ENCODE data around the gene ISLR.

The ISLR gene

DNA sequence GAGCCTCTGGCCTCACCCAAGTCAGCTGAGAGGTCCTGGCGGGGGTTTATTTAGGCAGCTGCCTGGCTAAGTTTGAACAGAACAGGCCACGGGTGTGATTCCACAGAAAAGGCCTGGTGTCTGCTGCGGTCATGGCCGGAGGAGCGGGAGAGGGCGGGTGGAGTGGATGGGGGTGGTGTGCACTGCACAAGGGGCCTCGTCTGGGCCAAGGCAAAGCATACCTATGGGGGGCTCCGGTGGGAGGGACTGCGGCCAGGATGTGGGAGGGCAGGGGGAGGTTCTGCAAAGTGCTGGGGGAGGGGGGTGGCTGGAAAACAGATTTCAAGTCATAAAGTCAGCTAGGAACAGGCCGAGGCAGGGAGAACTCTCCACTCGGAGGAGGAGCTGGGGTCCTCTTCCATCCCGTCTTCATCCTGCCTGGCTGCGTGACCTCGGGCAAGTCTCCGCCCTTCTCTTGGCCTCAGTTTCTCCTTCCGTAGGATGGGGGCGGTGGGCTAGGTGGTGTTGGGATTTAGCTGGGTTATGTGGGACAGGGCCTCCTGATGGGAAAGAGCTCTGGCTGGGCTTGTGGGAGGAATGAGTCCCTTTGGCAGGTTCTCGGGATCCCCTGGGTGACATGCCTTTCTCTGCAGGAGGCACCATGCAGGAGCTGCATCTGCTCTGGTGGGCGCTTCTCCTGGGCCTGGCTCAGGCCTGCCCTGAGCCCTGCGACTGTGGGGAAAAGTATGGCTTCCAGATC is 878 bp downstream of the ISLR start:
- no peak for DNase-seq

DNA sequence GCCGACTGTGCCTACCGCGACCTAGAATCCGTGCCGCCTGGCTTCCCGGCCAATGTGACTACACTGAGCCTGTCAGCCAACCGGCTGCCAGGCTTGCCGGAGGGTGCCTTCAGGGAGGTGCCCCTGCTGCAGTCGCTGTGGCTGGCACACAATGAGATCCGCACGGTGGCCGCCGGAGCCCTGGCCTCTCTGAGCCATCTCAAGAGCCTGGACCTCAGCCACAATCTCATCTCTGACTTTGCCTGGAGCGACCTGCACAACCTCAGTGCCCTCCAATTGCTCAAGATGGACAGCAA is 1.4 kb downstream of the ISLR start:
- no peak for DNase-seq

DNA sequence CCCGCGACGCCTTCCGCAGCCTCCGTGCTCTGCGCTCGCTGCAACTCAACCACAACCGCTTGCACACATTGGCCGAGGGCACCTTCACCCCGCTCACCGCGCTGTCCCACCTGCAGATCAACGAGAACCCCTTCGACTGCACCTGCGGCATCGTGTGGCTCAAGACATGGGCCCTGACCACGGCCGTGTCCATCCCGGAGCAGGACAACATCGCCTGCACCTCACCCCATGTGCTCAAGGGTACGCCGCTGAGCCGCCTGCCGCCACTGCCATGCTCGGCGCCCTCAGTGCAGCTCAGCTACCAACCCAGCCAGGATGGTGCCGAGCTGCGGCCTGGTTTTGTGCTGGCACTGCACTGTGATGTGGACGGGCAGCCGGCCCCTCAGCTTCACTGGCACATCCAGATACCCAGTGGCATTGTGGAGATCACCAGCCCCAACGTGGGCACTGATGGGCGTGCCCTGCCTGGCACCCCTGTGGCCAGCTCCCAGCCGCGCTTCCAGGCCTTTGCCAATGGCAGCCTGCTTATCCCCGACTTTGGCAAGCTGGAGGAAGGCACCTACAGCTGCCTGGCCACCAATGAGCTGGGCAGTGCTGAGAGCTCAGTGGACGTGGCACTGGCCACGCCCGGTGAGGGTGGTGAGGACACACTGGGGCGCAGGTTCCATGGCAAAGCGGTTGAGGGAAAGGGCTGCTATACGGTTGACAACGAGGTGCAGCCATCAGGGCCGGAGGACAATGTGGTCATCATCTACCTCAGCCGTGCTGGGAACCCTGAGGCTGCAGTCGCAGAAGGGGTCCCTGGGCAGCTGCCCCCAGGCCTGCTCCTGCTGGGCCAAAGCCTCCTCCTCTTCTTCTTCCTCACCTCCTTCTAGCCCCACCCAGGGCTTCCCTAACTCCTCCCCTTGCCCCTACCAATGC is 2.0 kb downstream of the ISLR start:
- no peak for DNase-seq

DNA sequence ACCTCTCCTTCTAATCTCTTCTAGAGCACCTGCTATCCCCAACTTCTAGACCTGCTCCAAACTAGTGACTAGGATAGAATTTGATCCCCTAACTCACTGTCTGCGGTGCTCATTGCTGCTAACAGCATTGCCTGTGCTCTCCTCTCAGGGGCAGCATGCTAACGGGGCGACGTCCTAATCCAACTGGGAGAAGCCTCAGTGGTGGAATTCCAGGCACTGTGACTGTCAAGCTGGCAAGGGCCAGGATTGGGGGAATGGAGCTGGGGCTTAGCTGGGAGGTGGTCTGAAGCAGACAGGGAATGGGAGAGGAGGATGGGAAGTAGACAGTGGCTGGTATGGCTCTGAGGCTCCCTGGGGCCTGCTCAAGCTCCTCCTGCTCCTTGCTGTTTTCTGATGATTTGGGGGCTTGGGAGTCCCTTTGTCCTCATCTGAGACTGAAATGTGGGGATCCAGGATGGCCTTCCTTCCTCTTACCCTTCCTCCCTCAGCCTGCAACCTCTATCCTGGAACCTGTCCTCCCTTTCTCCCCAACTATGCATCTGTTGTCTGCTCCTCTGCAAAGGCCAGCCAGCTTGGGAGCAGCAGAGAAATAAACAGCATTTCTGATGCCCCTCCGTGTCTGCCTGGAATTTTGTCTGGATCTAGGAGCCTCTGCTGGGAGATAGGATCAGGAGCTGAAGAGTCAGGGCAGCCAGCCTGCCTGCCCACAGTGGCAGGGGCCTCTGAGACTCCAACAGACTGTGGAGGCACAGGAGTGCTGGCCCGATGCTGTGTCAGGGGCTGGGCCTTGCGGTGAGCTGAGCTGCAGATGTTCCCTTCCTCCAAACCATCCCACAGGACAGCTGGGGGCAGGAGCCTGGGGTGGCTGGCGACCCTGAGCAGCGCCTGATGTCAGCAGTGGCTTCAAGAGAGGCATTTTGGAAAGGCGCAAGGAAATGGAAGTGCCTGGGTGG is 3.0 kb downstream of the ISLR start:
- no peak for DNase-seq

DNA sequence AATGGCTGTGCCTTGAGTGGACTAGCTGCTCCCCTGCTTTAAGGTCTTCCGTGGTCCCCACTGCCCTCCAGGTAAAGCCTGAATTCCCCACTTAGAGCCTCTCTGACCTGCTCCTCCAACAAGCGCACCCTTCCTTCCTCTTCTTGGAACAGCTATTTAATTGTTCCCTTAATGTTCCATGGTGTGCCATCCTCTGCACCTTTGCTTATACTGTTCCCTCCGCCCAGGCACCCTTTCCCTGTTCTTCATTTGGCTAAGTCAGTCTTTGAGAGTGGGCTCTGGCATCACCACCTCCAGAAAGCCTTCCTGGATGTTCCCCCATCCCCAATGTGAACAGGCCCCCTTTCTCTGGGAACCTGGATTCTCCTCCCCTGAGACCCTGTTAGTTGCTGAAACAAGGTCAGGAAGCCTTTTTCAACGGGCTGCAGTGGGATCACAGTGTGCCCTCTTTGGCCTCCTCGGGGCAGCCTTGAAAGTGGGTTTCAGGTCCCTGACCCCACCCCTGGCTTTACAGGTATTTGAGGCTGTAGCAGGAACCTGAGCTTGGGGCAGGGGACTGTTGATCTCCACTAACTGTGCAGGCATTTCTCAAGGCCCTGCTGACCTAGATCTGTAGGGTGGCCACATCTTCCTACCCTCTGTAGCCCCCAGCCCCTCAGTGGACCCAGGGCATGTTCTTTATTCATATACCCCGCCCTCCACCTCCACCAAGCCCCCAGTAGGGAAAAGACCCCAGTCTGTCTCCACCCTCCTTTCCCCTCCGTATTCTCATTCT is 5.0 kb downstream of the ISLR start:
- no peak for DNase-seq

DNA sequence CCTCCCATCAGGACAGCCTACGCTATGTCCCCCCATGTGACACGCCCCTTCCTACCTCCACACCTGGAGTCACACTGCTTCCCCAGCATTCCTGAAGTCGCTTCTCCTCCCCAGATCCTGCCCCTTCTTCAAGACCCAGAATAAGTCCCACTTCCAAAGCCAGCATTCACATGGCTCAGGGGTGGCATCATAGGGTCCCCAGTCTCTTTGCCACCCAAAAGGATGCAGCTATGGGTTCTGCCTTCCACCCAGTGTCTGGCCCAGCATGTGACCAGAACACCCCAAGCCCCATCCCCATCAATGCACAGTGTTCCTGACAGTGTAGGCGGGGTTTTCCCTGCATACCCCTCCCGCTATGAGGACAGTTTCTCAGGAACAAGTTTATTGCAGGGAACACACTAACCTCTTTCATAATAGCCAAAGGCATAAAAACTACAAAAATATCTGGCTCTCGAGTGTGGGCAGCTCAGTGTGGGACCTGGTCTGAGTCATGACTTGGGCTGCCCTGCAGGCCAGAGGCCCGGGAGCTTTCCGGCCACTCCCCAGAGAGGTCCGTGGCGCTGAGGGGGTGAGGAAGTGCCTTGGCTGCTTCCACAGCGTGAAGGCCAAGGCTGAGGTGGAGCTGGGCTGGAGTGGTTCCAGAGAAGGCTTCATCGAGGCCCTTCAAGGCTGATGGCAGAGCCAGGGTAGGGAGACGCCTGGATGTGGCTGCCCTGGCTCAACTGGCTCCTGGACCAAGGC is 5.8 kb downstream of the ISLR start:
- DNase-seq = no peak

DNA sequence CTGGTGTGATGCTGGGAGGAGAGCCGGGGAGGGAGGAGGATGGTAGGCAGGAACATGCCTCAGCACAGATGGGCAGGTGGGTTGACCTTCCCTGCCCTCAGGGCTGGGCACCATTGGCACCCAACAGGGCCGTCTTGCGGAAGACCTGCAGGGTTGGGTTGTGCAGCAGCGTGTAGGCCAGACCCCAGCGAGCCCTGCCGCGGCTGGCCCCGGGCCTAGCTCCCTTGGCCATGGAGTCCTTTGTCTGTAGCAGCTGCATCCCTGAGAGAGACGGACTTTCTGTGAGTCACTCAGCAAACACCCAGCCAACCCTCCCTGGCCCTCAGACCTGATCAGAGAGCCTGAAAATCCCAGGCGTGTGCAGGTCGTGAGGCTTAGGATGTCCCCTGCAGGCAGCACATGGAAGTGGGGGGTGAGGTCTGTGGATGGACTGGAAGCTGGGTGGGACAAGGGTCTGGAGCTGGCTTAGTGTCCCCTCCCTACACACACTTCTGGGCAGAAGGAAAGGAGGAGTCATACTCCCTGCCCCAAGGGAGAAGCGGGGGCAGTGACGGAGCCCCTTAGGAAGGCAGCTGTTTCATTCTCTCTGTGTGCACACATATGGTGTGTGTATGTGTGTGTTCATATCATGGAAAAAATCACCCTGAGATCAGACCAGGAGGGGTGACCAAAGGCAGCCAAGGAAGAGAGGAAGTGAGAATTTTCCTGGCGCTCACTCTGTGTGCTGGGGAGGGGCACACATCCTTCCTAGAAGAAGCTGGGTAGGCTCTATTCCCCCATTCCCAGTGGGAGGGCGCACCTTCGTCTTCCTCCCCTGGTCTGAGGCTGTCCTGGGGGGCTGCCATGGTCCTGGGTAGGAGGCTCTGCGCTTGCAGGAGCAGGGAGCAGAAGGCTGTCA is 6.7 kb downstream of the ISLR start:
- DNase-seq = no peak

DNA sequence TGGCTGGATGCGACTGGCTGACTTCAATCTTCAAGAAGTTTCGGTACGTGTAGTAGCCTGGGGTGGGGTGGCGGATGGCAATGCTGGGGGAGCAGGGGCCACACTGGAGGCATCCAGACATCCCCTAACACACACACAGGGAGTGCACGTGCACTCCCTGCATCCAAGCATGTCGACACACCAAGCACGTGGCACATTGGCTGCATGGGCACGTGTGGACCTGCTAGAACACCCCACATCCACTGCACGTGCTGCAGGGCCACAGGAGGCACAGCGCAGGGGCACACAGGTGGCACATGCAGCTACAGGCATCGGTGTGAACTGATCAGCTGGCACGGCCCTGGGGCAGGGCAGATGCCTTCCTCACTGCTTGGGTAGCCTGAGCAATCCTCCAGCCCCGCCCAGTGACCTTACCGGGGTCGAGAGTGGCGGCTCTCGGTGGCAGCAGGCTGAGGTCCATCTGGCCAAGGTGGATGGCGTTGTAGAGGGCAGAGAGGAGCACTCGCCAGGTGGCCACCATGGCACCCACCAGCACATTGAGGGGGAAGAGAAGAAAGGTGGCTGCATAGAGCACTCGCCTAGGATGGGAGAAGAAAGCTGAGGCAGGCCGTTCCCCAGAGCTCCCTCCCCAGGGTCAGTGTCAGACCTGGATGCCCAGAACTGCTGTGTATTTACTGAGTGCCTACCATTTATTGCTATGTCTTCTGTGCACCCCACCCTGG is 7.5 kb downstream of the ISLR start:
- DNase-seq = no peak

DNA sequence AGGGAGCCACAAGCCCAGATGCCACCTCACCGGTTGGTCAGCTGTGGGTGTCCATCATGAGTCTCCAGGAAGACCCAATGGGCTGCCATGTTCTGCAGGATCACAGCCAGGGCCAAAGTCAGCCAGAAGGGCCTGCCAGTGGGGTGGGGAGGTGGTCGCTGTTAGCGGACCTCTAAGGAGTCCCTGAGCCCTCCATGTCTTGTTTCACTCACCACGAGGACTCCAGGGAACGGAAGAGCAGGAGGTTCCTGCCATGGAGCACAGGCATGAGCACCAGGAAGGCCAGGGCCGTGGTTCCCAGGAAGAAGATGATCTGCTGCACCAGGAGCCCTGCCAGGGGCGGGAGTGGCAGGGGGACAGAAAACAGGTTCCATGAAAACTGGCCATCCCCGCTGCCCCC is 8.6 kb downstream of the ISLR start:
- no peak for DNase-seq

DNA sequence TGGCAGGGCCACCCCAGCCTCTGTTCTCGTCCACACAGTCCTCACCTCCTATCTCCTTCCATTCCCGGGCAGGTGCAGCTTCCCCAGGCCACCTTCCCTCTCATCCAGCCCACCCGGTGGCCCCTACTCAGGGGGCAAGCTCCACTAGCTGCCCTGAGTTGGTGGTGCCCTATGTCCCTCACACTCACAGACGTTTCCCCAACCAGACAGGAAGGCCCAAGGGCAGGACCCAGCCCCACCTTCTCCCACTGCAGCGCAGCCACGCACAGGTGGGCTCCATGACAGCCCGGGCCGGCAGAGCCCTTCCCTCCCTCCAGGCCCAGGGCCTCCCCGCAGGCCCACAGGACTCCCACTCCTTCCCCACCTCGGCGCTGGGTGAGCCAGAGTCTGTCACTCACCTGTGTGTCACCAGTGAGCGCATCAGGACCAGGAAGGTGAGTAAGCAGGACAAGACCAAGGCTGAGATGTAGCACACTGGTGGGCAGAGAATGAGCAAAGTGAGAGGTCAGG is 11.1 kb downstream of the ISLR start:
- DNase-seq = no peak

DNA sequence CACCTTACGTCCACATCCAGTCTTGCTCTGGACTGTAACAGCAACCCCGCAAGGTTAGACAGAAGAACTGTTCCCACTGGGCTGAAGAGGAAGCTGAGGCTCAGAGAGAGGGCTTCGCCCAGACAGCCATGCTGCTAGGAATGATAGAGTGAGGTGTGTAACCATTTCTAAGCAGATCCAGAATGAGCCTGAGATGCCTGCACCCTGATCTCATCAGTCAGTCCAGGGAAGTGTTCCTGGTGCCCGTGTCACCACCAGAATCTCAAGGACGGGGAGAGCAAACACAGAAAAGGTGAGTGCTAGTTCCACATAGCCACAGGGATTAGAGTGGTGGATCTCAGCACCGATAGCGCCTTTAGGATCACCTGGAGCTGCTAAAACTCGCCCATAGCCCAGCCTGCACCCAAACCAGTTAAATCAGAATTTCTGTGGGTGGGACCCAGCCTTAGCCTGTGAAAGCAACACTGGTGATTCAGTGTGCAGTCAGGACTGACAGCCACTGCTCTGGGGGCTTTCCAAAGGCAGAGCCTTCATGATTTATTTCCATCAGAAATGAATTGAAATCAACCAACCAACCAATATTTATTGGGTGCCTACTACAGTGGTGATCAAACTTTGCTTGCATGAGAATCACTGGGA is 12.3 kb downstream of the ISLR start:
- no peak for DNase-seq

DNA sequence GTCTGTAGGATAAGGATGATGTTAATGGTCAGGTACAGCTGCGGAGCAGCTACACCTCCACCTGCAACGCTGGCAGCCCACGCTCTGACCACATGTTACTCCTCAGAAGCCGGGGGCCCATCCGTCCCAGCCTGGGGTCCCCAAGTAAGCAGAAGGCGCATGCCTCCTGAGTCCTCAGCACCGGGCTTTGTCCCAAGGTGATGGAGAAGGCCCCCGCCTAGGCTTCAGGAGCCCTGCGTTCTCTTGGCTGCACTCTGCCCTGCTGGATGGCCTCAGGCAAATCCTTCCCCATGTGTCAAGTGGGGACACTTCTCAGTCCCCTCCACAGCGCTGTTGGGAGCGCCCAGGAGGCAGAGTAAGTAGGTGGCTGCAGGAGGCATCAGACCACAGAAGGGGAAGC is 14.7 kb downstream of the ISLR start:
- DNase-seq = no peak

DNA sequence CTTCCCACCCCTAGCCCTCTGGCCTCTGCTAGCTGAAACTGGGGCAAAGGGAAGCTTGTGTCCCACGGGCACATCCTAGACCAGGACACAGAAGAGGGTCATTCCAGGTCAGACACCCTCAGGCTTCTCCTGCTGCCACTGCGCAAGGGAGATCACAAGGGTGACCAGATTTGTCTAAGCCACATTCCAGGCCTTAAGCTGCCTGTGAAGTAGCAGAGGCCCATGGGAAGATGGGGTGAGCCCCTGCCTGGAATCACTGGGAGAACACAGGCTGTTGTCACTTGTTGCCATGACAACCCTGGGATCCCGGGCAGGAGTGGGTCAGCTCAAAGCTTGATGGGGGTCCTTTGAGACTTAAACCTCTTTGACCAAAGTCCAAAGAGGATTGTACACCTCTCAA is 18.3 kb downstream of the ISLR start:
- no peak for DNase-seq

DNA sequence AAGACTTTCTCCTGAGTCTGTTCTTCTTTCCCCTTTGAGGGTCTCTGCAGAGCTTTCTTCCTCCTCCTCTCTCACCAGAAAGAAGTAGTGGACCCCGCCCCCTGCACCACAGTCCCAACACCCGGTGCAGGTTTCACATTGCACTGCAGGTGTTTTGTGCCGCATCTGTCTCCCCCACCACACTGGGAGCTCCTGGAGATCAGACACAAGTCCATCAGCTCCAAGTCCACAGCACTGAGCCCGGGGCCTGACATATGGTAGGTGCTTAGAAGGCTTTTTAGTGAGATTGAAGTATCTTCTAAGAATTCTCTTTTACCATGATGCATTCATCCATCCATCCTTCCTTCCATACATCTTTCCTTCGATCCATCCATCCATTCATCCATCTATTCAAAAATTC is 19.2 kb downstream of the ISLR start:
- DNase-seq = no peak

DNA sequence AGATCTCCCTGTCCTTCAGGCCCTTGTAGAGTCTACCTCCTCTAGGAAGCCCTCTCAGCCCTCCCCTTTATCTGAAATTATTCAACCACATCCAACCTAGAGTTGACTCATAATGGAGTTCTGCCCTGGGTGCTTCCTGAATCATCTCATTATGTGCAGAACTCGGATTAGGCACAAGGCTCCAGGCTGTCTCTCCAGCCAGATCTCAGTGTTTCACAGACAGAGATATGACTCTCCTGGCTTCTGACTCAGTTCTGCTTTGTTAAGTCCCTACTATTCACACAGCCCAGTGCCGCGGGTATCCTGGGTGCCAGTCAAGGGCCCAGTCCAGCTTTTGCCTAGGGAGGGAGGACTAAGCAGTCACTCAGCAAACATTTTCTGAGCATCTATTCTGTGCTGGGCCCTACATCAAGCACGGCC is 19.8 kb downstream of the ISLR start:
- DNase-seq = no peak

DNA sequence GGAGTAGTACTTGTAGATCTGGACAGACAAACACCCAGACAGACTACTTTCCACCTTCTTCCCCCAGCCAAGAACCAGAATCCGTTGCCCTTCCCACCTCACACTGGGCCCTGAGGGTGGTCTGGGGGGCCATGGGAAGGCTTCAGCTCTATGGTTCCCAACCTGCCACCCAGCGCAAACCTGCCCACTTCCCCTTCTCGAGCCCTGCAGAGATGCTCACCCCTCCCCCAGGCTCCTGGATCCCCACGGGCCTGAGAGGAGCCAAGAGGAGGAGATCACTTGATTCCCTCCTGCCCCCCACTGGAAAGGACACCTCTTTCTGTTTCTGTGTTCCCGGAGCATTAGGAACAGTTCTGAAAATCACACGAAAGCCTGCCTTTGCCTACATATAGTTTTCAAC is 20.4 kb downstream of the ISLR start:
- no peak for DNase-seq

DNA sequence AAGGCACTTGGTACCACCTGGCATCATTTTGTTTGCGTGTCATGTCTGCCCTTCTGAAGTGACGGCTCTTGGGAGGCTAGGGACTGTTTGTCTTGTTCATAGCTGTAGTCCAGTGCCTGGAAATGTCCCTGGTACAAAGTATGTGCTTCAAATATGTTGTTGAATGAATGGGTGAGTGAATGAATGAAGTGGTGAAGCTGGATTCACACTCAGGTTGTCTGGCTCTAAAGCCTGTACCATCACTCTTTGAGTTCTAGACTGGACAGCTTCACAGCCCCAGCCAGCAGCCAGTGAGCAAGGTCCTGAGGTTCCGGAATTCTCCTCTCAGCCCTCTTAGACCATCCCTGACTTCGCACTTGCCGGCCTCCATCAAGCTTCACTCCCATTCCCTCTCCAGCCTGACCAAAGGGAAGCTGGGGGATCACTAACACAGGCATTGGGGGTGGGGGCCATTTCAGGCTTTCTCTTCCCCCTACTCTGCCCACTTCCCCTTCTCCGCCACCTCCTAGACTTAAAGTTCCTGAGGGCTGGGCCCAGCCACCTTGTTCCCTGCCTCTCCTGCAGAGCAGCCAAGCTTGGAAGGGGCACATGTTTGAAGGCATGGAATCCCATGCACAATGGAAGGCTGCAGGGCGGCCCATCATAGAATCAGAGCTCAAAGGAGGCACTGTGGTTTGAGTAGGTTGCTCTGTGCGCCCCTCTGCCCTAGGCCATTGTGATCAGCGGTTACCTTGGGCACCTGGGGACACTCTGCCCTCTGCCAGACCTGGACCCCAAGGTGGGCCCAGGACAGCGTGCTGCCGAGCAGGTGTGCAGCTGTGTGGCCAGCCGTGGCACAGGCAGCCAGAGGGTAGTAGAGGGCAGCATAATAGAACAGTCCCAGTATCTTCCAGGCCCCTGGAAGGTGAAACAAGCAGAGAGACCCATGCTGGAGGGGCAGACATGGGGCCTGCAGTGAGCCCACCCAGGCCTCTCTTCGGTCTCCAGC is 21.4 kb downstream of the ISLR start:
- no peak for DNase-seq

DNA sequence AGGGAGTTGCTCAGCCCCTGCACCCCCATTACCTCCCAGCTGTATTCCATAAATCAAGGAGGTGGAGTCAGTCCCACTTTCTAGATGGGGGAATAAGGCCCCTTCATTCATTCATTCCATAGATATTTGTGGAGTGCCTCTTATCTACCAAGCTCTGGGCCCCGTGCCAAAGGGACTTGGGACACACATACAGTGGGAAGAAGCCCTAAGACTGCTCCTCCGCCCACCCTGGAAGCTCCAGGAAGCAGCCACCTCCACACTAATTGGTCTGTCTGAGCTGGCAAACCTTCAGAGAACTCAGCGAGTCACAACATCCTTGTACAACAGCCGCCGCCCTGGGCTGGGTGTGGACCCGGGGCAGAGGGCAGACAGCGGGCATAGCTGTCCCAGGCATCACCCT is 22.7 kb downstream of the ISLR start:
- DNase-seq = no peak
